HepG2 (cell line): Measurements from ENCODE around the gene CSKMT. TPM values are rescaled to one million over a fixed set of nuclear protein-coding genes. Genes with fewer than 3 reads are reported as not detected.

Experiments
- ASH2L ChIP-seq: fragments of 300-600, 200-600 bp; sonication (generic); IDR thresholded peaks from 2 replicates; pipeline ENCODE4 v1.7.0; 2017; ENCODE audit warnings: low read depth, mild to moderate bottlenecking, moderate library complexity, mixed read lengths, low read length; ENCODE audit not compliant: insufficient read length
- FOXC1 ChIP-seq: sonication (generic); formaldehyde crosslinking; IDR thresholded peaks from 2 replicates; pipeline ENCODE4 v1.8.0; 2022; ENCODE audit warnings: mild to moderate bottlenecking, missing genetic modification reagents, borderline replicate concordance
- HES4 ChIP-seq: sonication (generic); formaldehyde crosslinking; IDR thresholded peaks from 2 replicates; pipeline ENCODE4 v1.9.0; 2021; ENCODE audit warnings: mild to moderate bottlenecking, missing genetic modification reagents, borderline replicate concordance
- HOXD1 ChIP-seq: sonication (generic); formaldehyde crosslinking; IDR thresholded peaks from 2 replicates; pipeline ENCODE4 v1.5.0; 2020; ENCODE audit warnings: missing genetic modification reagents
- JUND ChIP-seq: sonication (generic); formaldehyde crosslinking; IDR thresholded peaks from 2 replicates; pipeline ENCODE4 v1.8.0; 2022; ENCODE audit warnings: mild to moderate bottlenecking, missing genetic modification reagents
- KLF6 ChIP-seq: IDR thresholded peaks from 2 replicates; pipeline ENCODE4 v1.8.0; 2016; ENCODE audit warnings: missing biosample characterization, missing genetic modification reagents
- RARG ChIP-seq: sonication (generic); formaldehyde crosslinking; IDR thresholded peaks from 2 replicates; pipeline ENCODE4 v1.4.0; 2020; ENCODE audit warnings: low read depth, mild to moderate bottlenecking, missing genetic modification reagents
- REXO4 ChIP-seq: sonication (generic); formaldehyde crosslinking; IDR thresholded peaks from 2 replicates; pipeline ENCODE4 v1.8.0; 2022; ENCODE audit warnings: missing genetic modification reagents, mild to moderate bottlenecking, borderline replicate concordance
- TSC22D2 ChIP-seq: sonication (generic); formaldehyde crosslinking; IDR thresholded peaks from 2 replicates; pipeline ENCODE4 v1.5.1; 2020; ENCODE audit warnings: missing genetic modification reagents, mild to moderate bottlenecking, borderline replicate concordance
- U2AF2 ChIP-seq: fragments of 200-400 bp; formaldehyde crosslinking; IDR thresholded peaks from 2 replicates; pipeline ENCODE4 v1.6.1; 2017; ENCODE audit warnings: low read depth, mild to moderate bottlenecking, low read length
- XBP1 ChIP-seq: sonication (generic); formaldehyde crosslinking; IDR thresholded peaks from 2 replicates; pipeline ENCODE4 v1.5.0; 2020; ENCODE audit warnings: missing genetic modification reagents
- ZNF629 ChIP-seq: sonication (generic); formaldehyde crosslinking; conservative IDR thresholded peaks from 2 replicates; pipeline ENCODE4 v1.5.0; 2020; ENCODE audit warnings: missing genetic modification reagents
- ZSCAN22 ChIP-seq: sonication (generic); formaldehyde crosslinking; IDR thresholded peaks from 2 replicates; pipeline ENCODE4 v1.4.0; 2020; ENCODE audit warnings: mild to moderate bottlenecking, missing genetic modification reagents
- polyA plus RNA-seq, 8 experiments: library from polyadenylated mRNA; depleted of rRNA in 3 of 8; stranded (reverse) in 7 of 8; unstranded in 1 of 8; fragments of >200 nt; fragmentation: Illumina TruSeq in 4 of 8; extraction: Trizol in 4 of 8; gene quantifications; 2 replicates each; pipeline versions ENCODE4 v1.2.1 to v1.2.3, GENCODE V29; 2011 to 2016; ENCODE audit warnings: low read depth in 4 of 8, missing spikeins in 1 of 8, mixed read lengths in 1 of 8; ENCODE audit not compliant: insufficient read depth in 1 of 8
- total RNA-seq, 5 experiments: library from RNA; depleted of rRNA; stranded (reverse); fragments of >200 nt; fragmentation: Illumina TruSeq; extraction: Trizol; gene quantifications; 2 replicates each; pipeline ENCODE4 v1.2.3, GENCODE V29; 2016; ENCODE audit warnings: low read depth in 1 of 5
- TF ChIP-seq, protein P1 (sequence below): sonication (generic); formaldehyde crosslinking; IDR thresholded peaks from 2 replicates; pipeline ENCODE4 v1.4.0; 2020; ENCODE audit warnings: missing genetic modification reagents, borderline replicate concordance
- TF ChIP-seq, protein P2 (sequence below): sonication (generic); formaldehyde crosslinking; IDR thresholded peaks from 2 replicates; pipeline ENCODE4 v1.4.0; 2020; ENCODE audit warnings: missing genetic modification reagents
- TF ChIP-seq, protein P3 (sequence below): sonication (generic); formaldehyde crosslinking; IDR thresholded peaks from 2 replicates; pipeline ENCODE4 v1.8.1; 2023; ENCODE audit warnings: mild to moderate bottlenecking, missing genetic modification reagents, borderline replicate concordance
- TF ChIP-seq, protein P4 (sequence below): sonication (generic); formaldehyde crosslinking; IDR thresholded peaks from 2 replicates; pipeline ENCODE4 v1.4.0; 2020; ENCODE audit warnings: missing genetic modification reagents
- TF ChIP-seq, protein P5 (sequence below): sonication (generic); formaldehyde crosslinking; IDR thresholded peaks from 2 replicates; pipeline ENCODE4 v1.8.0; 2022; ENCODE audit warnings: mild to moderate bottlenecking, missing genetic modification reagents, moderate library complexity

CSKMT gene
- total and polyA plus RNA-seq, 2 of the 13 experiments (the other 11 are each of a cell fraction or from before 2014, with no cell fraction given): 7.6 to 31.8 TPM

DNA sequence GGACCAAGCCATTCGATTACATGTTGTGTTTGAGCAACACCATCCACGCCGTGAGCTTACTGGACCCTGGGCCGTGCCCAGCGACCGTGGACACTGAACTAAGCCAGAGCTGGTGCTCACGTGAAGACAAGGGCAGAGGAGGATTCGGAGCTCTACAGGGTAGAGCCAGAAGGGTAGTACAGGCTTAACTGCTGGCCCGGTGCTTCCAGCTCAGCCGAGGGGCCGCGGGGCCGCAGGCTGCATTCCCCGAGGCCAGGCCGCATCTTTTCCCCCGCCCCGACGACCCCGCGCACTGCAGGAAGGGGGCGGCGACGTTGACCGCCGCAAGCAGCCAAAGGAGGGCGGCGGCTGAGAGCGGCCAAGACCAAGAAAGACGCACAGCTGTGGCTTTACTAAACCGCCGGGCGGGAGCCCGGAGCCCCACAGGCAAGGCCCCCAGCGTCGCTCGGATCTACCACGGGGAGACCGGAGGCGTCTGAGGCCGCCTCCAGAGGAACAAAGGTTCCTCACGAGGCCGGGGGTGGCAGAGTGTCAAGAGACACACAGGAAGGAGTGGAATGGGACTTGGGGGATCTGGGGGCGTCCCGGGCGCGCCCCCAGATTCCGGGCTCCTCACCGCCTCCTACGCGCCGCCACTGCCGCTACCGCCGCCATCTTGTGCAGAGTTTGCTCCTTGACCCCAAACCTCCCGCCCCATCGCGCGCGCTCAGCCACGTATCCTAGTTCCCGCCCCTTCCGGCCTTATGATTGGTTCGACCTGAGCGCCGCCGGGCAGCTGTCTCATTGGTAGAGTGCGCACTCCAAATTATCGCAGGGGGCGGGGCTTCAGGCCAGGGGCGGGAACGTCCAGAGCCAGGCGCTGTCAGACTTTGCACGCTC lies 18.9 kb upstream of the CSKMT start, which contains the start of gene GANAB (continued):
- TF ChIP-seq RARG (CRISPR knock-in tag): no peak
- TF ChIP-seq, protein P1, sequence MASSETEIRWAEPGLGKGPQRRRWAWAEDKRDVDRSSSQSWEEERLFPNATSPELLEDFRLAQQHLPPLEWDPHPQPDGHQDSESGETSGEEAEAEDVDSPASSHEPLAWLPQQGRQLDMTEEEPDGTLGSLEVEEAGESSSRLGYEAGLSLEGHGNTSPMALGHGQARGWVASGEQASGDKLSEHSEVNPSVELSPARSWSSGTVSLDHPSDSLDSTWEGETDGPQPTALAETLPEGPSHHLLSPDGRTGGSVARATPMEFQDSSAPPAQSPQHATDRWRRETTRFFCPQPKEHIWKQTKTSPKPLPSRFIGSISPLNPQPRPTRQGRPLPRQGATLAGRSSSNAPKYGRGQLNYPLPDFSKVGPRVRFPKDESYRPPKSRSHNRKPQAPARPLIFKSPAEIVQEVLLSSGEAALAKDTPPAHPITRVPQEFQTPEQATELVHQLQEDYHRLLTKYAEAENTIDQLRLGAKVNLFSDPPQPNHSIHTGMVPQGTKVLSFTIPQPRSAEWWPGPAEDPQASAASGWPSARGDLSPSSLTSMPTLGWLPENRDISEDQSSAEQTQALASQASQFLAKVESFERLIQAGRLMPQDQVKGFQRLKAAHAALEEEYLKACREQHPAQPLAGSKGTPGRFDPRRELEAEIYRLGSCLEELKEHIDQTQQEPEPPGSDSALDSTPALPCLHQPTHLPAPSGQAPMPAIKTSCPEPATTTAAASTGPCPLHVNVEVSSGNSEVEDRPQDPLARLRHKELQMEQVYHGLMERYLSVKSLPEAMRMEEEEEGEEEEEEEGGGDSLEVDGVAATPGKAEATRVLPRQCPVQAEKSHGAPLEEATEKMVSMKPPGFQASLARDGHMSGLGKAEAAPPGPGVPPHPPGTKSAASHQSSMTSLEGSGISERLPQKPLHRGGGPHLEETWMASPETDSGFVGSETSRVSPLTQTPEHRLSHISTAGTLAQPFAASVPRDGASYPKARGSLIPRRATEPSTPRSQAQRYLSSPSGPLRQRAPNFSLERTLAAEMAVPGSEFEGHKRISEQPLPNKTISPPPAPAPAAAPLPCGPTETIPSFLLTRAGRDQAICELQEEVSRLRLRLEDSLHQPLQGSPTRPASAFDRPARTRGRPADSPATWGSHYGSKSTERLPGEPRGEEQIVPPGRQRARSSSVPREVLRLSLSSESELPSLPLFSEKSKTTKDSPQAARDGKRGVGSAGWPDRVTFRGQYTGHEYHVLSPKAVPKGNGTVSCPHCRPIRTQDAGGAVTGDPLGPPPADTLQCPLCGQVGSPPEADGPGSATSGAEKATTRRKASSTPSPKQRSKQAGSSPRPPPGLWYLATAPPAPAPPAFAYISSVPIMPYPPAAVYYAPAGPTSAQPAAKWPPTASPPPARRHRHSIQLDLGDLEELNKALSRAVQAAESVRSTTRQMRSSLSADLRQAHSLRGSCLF (CRISPR knock-in tag): no peak
- TF ChIP-seq TSC22D2: no peak
- TF ChIP-seq, protein P2, sequence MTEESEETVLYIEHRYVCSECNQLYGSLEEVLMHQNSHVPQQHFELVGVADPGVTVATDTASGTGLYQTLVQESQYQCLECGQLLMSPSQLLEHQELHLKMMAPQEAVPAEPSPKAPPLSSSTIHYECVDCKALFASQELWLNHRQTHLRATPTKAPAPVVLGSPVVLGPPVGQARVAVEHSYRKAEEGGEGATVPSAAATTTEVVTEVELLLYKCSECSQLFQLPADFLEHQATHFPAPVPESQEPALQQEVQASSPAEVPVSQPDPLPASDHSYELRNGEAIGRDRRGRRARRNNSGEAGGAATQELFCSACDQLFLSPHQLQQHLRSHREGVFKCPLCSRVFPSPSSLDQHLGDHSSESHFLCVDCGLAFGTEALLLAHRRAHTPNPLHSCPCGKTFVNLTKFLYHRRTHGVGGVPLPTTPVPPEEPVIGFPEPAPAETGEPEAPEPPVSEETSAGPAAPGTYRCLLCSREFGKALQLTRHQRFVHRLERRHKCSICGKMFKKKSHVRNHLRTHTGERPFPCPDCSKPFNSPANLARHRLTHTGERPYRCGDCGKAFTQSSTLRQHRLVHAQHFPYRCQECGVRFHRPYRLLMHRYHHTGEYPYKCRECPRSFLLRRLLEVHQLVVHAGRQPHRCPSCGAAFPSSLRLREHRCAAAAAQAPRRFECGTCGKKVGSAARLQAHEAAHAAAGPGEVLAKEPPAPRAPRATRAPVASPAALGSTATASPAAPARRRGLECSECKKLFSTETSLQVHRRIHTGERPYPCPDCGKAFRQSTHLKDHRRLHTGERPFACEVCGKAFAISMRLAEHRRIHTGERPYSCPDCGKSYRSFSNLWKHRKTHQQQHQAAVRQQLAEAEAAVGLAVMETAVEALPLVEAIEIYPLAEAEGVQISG (CRISPR knock-in tag): peak; percentile 84
- no peak for TF ChIP-seq ZNF629 (CRISPR knock-in tag)
- TF ChIP-seq JUND (CRISPR knock-in tag): no peak
- no peak for TF ChIP-seq HES4 (CRISPR knock-in tag)
- no peak for TF ChIP-seq KLF6 (CRISPR knock-in tag)
- TF ChIP-seq ASH2L: peak; percentile 86
- no peak for TF ChIP-seq U2AF2
- peak; percentile 61 for TF ChIP-seq FOXC1 (CRISPR knock-in tag)
- TF ChIP-seq, protein P3, sequence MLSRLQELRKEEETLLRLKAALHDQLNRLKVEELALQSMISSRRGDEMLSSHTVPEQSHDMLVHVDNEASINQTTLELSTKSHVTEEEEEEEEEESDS: 0 out of 2 replicates have a peak, but pooled peaks have one; percentile 35
- TF ChIP-seq, protein P4, sequence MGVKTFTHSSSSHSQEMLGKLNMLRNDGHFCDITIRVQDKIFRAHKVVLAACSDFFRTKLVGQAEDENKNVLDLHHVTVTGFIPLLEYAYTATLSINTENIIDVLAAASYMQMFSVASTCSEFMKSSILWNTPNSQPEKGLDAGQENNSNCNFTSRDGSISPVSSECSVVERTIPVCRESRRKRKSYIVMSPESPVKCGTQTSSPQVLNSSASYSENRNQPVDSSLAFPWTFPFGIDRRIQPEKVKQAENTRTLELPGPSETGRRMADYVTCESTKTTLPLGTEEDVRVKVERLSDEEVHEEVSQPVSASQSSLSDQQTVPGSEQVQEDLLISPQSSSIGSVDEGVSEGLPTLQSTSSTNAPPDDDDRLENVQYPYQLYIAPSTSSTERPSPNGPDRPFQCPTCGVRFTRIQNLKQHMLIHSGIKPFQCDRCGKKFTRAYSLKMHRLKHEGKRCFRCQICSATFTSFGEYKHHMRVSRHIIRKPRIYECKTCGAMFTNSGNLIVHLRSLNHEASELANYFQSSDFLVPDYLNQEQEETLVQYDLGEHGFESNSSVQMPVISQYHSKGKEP: no peak
- TF ChIP-seq ZSCAN22: no peak
- TF ChIP-seq XBP1 (CRISPR knock-in tag): peak; percentile 87; the same call in 1 of the 2 replicates
- TF ChIP-seq HOXD1: no peak
- TF ChIP-seq, protein P5, sequence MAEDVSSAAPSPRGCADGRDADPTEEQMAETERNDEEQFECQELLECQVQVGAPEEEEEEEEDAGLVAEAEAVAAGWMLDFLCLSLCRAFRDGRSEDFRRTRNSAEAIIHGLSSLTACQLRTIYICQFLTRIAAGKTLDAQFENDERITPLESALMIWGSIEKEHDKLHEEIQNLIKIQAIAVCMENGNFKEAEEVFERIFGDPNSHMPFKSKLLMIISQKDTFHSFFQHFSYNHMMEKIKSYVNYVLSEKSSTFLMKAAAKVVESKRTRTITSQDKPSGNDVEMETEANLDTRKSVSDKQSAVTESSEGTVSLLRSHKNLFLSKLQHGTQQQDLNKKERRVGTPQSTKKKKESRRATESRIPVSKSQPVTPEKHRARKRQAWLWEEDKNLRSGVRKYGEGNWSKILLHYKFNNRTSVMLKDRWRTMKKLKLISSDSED (CRISPR knock-in tag): no peak
- TF ChIP-seq REXO4 (CRISPR knock-in tag): 0 out of 2 replicates have a peak, but pooled peaks have one; percentile 62
